Upper lobe of right lung (tissue), 1 donor: ENCODE measurements around the gene C16orf92. TPM values are rescaled to one million over a fixed set of nuclear protein-coding genes. Genes with fewer than 3 reads are reported as not detected.

Source experiments
- ATAC-seq: fragments of 200-7000 bp; cut with Tn5 transposase; one replicate; pipeline ENCODE4 v1.9.1; 2020; ENCODE audit warnings: mild to moderate bottlenecking, moderate library complexity
- DNase-seq: peaks from one replicate; pipeline ENCODE4 v3.0.0-alpha.2; 2020
- H3K27ac ChIP-seq: fragments of 200-600 bp; one replicate; pipeline ENCODE4 v1.8.0; 2022
- H3K27me3 ChIP-seq: fragments of 200-600 bp; one replicate; pipeline ENCODE4 v1.8.0; 2022; ENCODE audit warnings: mild to moderate bottlenecking
- H3K36me3 ChIP-seq: fragments of 200-600 bp; one replicate; pipeline ENCODE4 v1.8.0; 2022
- H3K4me1 ChIP-seq: fragments of 200-600 bp; one replicate; pipeline ENCODE4 v1.8.0; 2022
- H3K4me3 ChIP-seq: fragments of 200-600 bp; one replicate; pipeline ENCODE4 v1.8.0; 2022; ENCODE audit warnings: mild to moderate bottlenecking
- H3K9me3 ChIP-seq: fragments of 200-600 bp; one replicate; pipeline ENCODE4 v1.8.0; 2022
- CTCF ChIP-seq: fragments of 200-600 bp; IDR thresholded peaks from one replicate; pipeline ENCODE4 v1.8.0; 2022; ENCODE audit warnings: antibody characterized with exemption
- intact Hi-C: fragments of 100-400 bp; cut with DNase I; formaldehyde crosslinking; loops from one replicate; pipeline ENCODE4 v1.11.0; 2022
- total RNA-seq: library from RNA; stranded (reverse); fragmentation: NEBNext Ultra II Directional; extraction: Animal tissue kit (Norgen Biotek cat#: 25700); gene quantifications from one replicate; pipeline ENCODE4 v1.2.1, GENCODE V29; 2021
- donor health status: DM: no; HTN: yes; CAD: no; lungs with severe emphysema.

C16orf92 gene
- total RNA-seq, 1 donor from 2014 or later: not detected

GRCh38 chr16:30002614-30003346 is 20.2 kb upstream of the C16orf92 start:
- Histone ChIP-seq H3K4me1 (no peaks in the 10 kb centered on the region), H3K27me3 (no peaks in the 10 kb centered on the region), H3K36me3 (peaks cover 17% of the 10 kb centered on the region), H3K27ac (no peak overlapping the region), H3K9me3 (no peaks in the 10 kb centered on the region), H3K4me3 (no peak overlapping the region)
- intact Hi-C loops: loop anchor here (10.0 kb wide), 1 partner anchor 148 kb away; no protein-coding TSS in a partner anchor
- ATAC-seq: no peak
- no peak for TF ChIP-seq CTCF
- DNase-seq: no peak

- no peak for DNase-seq
- intact Hi-C loops: loop anchor here (10.0 kb wide), 1 partner anchor 149 kb away; no protein-coding TSS in a partner anchor
- no peak overlapping the region for H3K27ac ChIP-seq
- H3K4me3 ChIP-seq: no peak overlapping the region
- ATAC-seq: no peak
- H3K27me3 ChIP-seq: peaks cover 5% of the 10 kb centered on the region
- no peaks in the 10 kb centered on the region for H3K9me3 ChIP-seq
- TF ChIP-seq CTCF: no peak
- H3K4me1 ChIP-seq: no peaks in the 10 kb centered on the region
- peaks cover 13% of the 10 kb centered on the region for H3K36me3 ChIP-seq
These were observed 19.2 kb upstream of the C16orf92 start for GRCh38 chr16:30003670-30004423.

- H3K4me1 ChIP-seq: no peaks in the 10 kb centered on the region
- H3K36me3 ChIP-seq: peaks cover 13% of the 10 kb centered on the region
- TF ChIP-seq CTCF: no peak
- no peak overlapping the region for H3K4me3 ChIP-seq
- no peak overlapping the region for H3K27ac ChIP-seq
- H3K9me3 ChIP-seq: no peaks in the 10 kb centered on the region
- DNase-seq (no peak), ATAC-seq (peak; percentile 60)
- intact Hi-C loops: loop anchor here (10.0 kb wide), 1 partner anchor 150 kb away; no protein-coding TSS in a partner anchor
- H3K27me3 ChIP-seq: peaks cover 11% of the 10 kb centered on the region
These were observed 18.6 kb upstream of the C16orf92 start for GRCh38 chr16:30004424-30004776.

- Histone ChIP-seq H3K4me1 (no peaks in the 10 kb centered on the region), H3K27ac (no peak overlapping the region), H3K9me3 (no peaks in the 10 kb centered on the region), H3K36me3 (peaks cover 13% of the 10 kb centered on the region), H3K4me3 (no peak overlapping the region), H3K27me3 (peaks cover 15% of the 10 kb centered on the region)
- intact Hi-C loops: loop anchor here (10.0 kb wide), 1 partner anchor 150 kb away; no protein-coding TSS in a partner anchor
- DNase-seq: peak; percentile 80
- TF ChIP-seq CTCF: no peak
- peak; percentile 67 for ATAC-seq
These were observed 18.2 kb upstream of the C16orf92 start for GRCh38 chr16:30004811-30005242.

- no peak for DNase-seq
- Histone ChIP-seq H3K36me3 (peaks cover 8% of the 10 kb centered on the region), H3K9me3 (no peaks in the 10 kb centered on the region), H3K4me1 (peaks cover 2% of the 10 kb centered on the region), H3K27ac (no peak overlapping the region), H3K4me3 (no peak overlapping the region), H3K27me3 (peaks cover 22% of the 10 kb centered on the region)
- peak; percentile 65 for ATAC-seq
- intact Hi-C loops: loop anchor here (10.0 kb wide), 1 partner anchor 151 kb away; no protein-coding TSS in a partner anchor
- TF ChIP-seq CTCF: peak; percentile 85
These were observed 17.5 kb upstream of the C16orf92 start for GRCh38 chr16:30005341-30006094.
